ENCODE data around the gene CNTNAP5.

The CNTNAP5 gene

DNA sequence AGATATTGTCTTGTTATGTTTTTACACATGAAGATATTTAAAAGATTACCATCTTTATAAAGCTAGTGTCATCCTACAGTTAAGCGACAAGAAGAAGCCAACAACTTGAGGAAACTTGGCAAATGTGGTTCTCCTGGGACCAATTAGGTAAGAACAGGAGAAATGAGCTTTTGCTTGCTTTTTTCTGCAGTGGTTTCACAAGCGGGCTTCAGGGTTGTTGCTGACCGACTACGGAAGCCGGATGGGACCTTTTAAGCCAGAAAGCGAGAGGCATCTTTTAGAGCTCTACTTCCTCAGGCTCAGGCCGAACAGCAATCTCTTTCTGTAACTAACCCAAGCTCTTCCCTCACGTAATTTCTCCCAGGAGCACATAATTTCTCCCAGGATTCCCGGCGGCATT lies 256.5 kb downstream of the CNTNAP5 start:
- DNase-seq, result no peak

DNA sequence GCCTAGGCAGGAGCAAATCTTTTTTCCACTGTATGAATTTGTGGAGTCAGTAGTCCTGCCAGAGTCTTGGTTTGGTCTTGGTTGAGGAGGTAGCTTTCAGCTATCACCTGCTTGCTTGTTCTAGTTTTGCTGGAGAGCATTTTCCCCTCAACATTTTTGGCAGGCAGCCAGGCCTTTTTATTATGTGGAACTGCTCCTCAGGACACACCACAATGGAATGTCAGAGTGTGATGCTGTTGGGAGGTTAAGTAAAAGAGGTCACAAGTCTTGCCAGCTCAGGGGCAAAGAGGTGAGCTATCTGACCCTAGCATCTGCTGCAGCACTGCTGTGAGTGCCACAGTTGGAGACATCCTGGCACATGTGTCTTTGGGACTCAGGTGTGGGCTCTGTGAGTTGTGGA lies 258.0 kb downstream of the CNTNAP5 start:
- DNase-seq, result no peak

DNA sequence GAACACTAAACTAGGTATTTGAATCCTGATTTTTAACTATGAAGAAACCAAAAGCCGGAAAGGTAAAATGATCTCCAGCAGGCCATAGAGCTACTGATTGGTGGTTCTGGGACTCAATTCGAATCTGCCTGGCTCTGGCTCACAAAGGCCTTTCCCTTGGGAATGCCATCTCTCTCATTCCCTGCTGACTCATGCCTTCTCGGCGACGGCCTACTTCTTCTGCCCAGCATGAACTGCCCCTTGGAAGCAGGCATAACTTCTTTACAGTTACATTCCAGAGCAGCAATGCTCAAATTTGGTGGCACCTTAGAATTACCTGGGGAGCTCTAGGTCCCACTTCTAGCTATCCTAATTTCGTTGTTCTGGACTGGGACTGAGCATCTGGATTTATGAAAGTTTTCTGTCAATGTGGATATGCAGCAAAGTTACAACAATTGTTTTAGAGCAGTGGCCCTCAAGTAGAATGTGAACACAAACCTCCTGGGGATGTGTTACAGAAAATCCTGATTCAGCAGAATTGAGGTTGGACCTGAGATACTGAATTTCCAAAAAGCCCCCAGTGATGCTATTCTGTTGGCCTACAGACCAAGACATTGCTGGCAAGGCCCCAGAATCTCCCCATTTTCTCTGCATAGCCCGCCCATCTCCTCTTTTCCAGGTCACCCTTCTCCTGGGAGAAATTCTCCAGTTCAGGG lies 261.1 kb downstream of the CNTNAP5 start:
- no peak for DNase-seq

DNA sequence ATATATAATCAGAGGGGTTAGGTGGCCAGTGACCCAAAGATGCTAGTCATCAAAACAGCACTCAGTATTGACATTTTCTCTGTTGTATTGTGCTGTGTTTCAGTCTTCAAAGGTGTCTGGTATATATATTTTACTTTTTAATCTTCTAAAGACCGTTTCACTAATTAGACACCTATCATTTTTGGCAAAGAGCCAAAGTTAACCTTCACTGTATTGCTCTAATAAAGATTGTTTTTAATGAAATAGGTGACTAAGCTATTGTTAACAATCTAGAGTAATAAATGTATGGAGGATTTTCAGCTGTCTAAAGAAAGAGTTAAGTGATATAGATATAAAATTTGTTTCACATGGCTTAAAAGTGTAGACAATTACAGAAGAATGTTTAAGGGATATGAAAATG lies 264.0 kb downstream of the CNTNAP5 start:
- no peak for DNase-seq

DNA sequence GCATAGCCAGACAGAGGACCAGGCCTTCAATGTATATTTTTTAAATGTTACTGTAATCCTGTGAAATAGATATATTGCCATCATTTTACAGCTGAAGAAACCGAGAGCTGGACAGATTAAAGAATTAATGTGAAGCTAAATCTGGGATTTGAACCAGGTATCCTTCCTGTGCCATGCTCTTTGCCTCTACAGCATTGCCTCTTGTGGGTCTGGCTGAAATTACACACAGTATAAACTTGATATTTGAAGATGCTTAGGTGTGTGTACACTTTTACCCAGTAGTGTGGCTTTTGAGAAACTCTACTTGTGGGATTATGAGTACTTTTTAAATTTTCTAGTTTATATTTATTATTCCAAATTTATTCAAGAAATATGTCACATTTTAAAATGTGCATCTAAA lies 264.5 kb downstream of the CNTNAP5 start:
- no peak for DNase-seq

DNA sequence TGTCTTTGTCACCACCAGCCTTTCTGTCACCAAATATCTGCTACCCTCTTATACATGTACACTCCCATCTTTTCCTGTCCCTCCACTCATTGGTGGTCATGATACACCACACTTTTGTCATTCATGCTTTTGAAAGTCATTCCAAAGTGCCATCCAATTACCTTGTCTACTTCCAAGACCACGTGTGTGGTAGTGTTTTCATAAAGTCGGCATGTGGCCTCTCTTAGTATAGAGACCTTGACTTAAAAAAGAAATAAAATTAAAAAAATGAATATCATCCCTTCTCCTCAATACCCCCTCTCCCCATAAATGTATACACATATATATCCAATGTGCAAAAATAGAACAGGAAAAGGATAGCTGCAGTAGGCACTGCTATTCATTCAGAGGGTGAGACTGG lies 271.4 kb downstream of the CNTNAP5 start:
- no peak for DNase-seq

DNA sequence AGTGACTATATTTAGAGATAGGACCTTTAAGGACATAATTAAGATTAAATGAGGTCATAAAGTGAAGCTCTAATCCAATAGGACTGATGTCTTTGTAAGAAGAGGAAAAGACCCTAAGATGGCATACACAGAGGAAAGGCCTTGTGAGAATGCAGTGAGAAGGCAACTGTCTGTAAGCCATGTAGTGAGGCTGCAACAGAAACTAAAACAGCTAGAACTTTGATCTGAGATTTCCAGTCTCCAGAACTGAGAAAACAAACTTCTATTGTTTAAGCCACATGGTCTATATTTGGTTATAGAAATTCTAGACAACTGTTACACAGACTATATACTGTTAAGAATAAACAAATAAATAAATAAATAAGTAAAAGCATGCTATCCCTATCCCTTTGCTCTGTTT lies 276.8 kb downstream of the CNTNAP5 start:
- no peak for DNase-seq

DNA sequence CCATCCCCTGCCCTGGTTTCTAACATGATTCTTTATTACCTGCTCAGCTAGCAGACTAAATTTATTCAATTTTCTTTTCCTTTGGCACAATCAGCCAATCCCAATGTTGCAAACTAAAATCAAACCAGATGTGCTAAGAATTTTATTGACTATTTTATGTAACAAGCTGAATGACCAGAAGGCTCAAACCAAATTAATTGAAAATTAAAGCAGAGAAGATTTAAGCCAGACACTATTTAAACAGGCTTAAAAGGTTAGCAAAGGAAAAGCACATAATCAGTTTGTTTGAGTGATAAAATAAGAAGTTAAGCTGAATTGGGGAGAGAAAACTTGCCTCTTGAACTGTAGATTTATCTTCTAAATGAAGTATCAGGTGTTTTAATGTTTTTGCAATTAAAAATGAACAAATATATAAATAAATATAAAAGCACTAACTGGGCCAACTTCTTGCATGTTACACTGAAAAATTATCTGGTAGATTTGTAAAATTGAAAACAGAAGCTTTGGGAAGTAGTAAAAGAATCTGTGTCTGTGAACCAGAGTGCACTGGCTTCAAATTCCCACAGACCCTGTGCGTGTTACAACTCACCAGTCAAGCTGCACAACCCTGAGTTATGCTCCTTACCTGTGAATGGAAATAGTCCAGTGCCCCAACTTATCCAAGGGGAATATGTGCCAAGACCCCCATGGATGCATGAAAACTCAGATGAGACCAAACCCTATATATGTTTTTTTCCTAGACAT lies 283.4 kb downstream of the CNTNAP5 start:
- no peak for DNase-seq

DNA sequence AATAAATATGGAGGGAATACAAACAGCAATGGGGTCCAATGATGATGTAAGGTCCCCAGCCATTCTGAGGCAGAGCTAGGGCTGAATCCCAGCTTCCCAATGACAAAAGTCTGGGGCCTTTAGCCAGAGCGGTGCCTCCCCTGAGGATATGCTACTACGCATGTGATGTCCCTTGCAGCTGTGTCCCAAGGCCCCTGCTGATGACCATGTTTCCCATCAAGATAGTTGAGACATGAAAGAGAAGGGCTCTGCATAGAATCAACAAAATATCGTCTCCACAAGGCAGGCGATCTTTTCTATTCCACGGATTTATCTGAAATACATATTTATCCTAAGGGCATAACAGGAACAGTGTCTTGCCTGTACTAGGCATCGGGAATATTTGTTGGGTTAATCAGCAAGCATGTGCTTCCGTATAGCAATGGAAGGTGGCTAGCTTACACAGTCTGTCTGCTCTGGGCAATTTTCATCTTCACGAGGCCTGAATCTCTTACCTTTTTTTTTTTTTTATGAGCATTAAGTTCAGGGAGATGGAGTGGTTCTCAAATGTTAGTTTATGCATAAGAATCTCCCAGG lies 284.6 kb downstream of the CNTNAP5 start:
- no peak for DNase-seq

DNA sequence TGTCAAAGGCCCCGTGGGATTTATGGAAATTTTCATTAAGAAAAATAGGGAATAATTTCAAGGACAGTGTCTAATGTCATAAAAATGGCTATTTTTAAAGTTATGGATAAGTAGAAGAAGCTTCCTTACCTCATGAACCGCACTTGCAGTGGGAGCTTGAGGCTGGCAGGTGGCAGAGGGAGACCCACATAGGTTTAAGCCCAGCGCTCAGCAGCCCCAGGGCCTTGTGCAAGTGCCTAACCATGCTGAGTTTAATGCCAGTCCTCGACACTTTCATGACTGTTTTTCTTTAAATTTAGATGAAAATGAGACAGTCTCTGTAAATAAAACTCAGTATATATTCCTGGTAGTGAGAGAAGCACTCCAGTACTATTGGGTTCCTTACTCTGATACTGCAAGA lies 285.6 kb downstream of the CNTNAP5 start:
- no peak for DNase-seq

DNA sequence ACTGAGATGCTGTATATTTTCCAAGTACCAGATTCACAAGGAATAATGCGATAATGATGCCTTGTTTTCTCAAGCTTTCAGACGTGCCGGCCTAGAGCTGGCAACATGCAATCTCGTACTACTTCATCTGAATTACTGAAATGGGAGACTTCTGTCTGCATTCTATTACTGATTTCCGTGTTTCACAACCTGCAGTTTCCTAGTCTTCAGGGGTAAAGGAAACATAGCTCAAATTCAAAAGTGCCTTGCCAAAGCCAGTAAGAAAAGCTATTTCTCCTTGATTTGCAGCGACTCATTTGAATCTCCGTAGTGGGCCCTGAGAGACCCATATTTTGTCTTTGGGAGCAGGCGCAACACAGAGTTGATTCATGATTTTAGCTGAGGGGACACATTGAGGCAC lies 289.0 kb downstream of the CNTNAP5 start:
- no peak for DNase-seq

DNA sequence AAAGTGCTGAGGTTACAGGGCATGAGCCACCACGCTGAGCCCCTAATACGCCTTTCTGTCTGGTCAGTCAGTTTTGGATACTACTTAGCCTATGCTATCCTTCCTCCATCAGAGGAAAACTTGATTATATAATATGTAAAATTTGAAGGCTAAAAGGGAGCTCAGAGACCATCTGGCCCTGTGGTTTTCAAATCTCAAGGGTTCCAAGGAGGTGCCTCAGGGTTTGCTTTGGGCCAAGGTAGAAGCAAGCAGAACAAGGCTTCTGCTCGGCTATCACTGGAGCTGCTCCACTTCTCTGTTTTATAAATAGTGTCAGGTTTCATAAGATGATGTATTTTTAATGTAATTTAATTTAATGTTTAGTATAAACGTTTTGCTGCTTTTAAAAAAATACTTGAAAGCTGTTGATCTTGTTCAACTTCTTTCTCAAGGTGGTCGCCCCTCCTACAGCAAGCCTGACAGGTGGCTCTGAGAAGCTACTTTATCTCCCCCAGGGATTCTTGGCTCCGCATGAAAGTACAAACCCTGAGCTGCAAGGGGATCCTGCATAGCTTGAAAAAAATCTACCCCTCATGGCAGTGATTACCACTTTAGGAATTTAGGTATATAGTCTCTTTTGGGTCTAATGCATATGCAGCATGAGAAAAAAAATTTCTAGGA lies 290.3 kb downstream of the CNTNAP5 start:
- DNase-seq, result no peak

DNA sequence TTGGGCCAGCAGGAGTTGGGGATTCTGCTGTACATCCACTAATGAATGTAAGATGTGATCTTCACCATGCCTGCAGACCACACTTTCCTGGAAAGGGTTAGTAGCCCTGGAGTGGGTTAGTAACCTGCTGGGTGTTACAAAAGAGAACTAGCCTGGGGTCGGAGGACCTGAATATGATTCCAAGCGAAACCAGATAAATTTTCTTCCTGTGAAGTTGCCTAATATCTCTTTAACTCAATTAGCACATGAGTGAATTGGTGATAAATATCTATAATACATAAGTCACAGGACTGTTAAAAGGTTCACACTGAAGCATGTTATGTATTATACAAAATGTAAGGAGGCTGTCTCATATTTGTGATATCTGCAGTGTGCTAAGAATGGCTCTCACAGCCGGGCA lies 291.0 kb downstream of the CNTNAP5 start:
- no peak for DNase-seq

DNA sequence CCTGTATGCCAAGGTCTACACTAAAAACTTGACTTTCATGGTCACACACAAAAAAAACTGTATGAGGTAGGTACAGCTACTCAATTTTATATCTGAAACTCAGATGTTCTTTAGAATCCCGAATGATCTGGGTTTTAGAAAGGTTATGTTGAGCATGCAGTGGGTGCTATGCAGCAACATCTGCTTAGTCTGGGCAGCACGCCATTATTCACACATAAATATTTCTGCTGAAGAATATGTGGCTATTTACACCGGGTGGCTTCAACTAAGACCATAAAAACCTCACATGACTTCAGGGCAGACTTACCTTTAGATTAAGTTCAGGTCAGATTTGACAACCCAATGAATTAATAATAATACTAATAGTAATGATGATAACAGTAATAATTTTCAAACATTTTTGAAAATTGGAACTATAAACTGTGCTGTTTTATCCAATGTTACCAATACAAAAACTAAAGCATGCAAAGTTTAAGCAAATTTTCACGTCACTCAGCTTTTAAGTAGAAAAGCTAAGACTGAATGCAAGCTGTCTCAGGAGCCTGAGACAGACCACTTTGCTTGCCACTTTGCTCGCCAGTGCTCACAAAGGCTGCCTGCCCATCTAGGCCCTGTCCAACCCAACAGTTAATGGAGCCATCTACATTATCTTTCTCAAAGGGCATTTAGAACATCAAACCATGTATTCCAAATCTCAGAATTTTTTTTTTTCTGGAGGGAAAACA lies 292.0 kb downstream of the CNTNAP5 start:
- no peak for DNase-seq

DNA sequence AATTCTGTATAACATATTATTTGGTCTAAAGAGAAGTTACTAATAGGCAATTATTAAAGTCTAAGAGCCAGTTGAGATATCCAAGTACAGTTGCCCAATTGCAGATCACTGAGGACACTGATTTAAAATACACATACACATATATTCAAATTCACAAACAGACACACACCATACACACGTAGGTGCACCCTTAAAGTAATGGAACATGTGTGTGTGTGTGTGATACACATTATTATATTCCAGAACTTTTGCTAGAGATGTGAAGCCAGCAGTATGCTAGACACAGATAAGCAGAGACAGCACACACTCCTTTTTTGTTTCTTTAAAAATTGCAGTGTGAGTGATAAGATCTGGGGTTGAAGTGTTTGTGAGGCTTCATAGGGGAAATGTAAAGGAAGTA lies 292.5 kb downstream of the CNTNAP5 start:
- no peak for DNase-seq

DNA sequence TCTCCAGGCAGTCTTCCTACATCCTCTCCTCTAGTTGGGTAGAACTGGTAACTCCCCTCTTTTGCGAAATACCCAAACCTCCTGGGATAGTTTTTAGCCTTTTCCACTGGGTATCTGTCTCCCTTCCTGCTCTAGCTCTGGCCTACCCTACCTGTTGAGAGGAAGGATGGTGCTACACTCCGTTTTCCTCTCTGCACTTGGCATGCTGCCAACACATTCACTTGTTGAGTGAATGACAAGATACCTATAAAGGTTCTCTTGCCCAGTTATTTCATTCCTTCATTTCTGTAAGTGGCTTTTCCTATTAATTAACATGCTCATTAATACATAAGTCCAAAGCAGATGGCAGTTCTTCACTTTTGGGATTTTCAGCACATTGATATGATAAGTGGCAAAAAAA lies 293.8 kb downstream of the CNTNAP5 start:
- no peak for DNase-seq

DNA sequence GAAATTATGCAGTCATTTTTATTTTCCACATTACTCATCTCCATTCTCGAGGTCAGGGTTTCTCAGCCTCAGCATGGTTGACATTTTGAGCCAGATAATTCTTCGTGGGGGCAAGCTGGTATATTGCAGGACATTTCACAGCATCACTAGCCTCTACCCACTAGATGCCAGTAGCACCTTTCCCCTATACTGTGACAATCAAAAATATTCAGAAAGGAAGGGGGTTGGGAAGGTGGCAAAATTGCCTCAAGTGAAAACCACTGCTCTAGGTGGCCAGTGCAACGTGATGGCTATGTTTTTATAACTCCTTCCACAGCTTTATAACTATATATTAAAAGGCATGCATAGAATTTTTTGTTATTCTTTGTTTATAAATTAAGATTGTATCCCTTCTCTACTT lies 294.5 kb downstream of the CNTNAP5 start:
- no peak for DNase-seq

DNA sequence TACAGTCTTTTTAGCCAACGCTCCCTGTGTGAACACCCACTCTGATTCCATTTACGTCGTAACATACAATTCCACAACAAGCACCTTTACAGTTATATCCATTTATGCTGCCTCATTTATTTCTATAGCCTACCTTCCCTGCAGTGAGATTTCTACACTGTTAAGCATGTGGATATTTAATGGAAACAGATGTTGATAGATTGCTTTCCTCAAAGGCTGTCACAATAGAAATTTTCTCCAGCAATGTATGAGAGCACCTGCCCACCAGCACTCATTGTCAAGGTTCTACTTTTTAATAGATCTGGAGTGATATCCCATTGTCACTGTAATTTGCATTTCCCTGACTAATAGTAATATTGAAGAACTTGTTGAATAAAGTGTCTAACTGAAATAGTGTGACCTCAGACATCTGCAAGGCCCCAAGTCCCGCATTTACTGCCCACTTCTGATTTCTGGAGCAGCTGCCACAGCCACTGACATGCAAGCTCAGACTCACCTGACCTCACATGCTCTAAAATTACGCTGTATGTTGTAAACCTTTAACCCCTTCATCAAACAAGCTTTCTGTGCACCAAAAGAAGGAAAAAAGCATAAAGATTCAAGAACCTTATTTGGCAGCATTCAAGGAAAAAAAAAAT lies 295.1 kb downstream of the CNTNAP5 start:
- no peak for DNase-seq

DNA sequence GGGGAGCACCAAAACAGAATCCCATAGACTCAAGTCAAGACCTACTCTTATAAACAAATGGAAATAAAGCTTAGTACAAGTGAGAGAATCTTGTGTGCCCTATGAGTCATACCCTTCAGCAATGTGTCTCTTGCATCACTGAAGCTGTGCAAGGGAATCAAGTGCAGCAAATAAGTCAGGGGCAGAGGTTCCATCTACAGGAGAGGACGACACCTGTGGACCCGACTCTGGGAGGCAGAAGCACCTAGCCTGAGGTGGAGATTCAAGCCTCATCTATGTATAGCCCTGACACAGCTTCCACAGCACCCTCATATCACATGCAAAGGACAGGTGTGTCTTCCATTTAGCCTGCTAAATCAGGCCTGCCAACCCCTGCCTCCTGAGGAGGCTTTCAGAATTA lies 298.2 kb downstream of the CNTNAP5 start:
- DNase-seq, result no peak

DNA sequence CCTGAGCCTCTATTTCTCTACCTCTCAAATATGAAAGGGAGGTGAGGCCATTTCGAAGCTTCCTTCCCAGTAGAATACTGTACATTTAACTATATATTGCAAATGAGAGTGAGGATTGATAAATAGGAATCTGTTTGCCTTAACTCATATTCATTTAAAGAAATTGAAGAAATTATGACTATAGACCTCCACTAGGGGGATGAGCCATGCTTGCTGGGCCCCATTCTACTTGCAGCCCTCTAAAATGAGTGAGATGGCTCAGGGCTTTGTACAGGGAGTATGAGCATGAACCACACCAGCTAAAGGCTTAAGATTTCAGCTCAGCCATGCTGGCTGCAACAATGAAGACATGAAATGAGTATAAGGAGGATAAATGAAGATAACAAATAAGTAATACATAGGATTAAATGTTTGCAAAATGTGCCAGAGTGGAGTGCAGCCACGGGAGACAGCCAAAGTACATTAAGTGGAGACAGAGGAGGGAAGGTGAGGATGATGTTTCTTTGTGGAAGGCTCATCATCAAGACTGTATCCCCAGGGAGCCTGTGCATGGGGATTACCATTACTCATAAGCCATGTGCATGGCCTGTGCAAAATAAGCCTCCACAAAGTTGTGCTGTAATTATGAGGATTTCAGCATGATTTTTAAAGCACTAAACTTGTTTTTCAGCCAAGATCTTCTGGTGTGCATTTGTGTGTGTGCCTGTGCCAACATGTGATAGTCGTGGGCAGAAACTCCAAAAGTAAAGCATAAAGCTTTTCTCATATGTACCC lies 300.8 kb downstream of the CNTNAP5 start:
- no peak for DNase-seq

DNA sequence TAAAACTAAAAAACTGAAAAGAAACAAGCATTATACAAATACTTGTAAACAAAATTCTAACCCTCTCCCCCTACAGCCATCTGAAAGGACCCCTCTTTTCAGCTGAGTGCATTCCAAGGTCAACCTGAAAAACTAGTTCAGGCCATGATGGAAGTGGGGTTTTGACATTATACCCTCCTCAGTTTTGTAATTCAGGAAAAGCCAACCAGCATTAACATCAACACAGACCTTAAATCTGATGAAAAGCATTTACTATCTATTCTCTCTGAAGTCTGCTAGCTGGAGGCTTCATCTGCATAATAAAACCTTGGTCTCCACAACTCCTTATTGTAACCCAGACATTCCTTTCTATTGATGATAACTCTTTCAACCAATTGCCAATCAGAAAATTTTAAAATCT lies 302.2 kb downstream of the CNTNAP5 start:
- DNase-seq, result no peak

DNA sequence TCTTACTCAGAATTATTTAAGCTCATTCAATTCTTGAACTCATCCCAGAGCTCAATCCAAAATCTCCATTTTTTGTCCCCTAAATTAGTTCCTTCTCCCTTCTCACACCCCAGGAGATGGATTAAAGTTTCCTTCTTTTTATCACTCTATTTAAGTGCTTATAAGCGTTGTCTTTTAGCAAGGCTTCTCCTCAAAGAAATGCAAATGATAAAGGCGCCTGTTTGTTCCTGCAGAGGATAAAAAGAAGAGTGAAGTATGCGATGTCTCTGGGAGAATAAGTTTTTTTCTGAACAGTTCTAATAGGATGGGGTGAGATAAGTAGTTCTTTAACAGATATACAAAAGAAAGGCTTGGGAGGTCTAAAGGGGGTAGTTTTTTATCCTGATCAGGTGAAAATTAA lies 303.3 kb downstream of the CNTNAP5 start:
- no peak for DNase-seq

All from activated CD4-positive, alpha-beta T cell treated with anti-CD3 and anti-CD28 coated beads, Interleukin-2, Interleukin-6, amounts not matched to agents 100 ng/mL and 50 ng/mL, durations not matched to agents 16 hours and 8 hours (primary cell).